Activated CD8-positive, alpha-beta memory T cell treated with anti-CD3 and anti-CD28 coated beads for 36 hours (primary cell): ENCODE measurements around the gene IMP3. TPM values are rescaled to one million over a fixed set of nuclear protein-coding genes. Genes with fewer than 3 reads are reported as not detected.

Experiments
- CTCF ChIA-PET: fragments of 350-600 bp; sonication (Branson Sonifier 250); formaldehyde crosslinking; loops from one replicate; lab custom pipeline; 2021; ENCODE audit warnings: antibody characterized with exemption; lab: Charles Lee
- POLR2A ChIA-PET: fragments of 350-600 bp; sonication (Branson Sonifier 250); formaldehyde crosslinking; loops from one replicate; lab custom pipeline; 2021; ENCODE audit warnings: antibody characterized with exemption; lab: Charles Lee
- total RNA-seq, 2 experiments: library from RNA; stranded (reverse); gene quantifications; one replicate each; pipeline ENCODE4 v1.2.3, GENCODE V29; 2021

IMP3 gene
- total RNA-seq, 2 experiments from 2014 or later, result 127 to 132 TPM

GRCh38 chr15:75597667-75598341 is 42.2 kb downstream of the IMP3 start:
- ChIA-PET POLR2A (interaction anchor here (1.3 to 1.4 kb wide), 2 partner anchors 18 to 42 kb away, joined by 3 to 4 read pairs; partner anchors contain the start of genes IMP3 and PTPN9), CTCF (interaction anchor here (0.6 to 2.0 kb wide), 6 partner anchors 10 to 48 kb away, joined by 3 to 6 read pairs (median 4); partner anchors contain the start of genes IMP3 and SNUPN)

GRCh38 chr15:75596703-75597345 is 43.2 kb downstream of the IMP3 start:
- ChIA-PET CTCF (interaction anchor here (0.6 to 2.0 kb wide), 7 partner anchors 11 to 73 kb away, joined by 3 to 6 read pairs (median 4); partner anchors contain the start of genes IMP3, PTPN9 and SNUPN), POLR2A (interaction anchor here (1.3 to 1.4 kb wide), 2 partner anchors 17 to 43 kb away, joined by 3 to 4 read pairs; partner anchors contain the start of genes IMP3 and PTPN9)

GRCh38 chr15:75594276-75594675 is 45.7 kb downstream of the IMP3 start:
- POLR2A ChIA-PET, result no interaction called here
- CTCF ChIA-PET, result no interaction called here

- ChIA-PET POLR2A (no interaction called here), CTCF (interaction anchor here (0.6 to 0.9 kb wide), 2 partner anchors 27 to 224 kb away, joined by 3 to 5 read pairs; no protein-coding TSS in a partner anchor)
These were observed 48.2 kb downstream of the IMP3 start for GRCh38 chr15:75591655-75592364.

- POLR2A ChIA-PET, result no interaction called here
- CTCF ChIA-PET, result interaction anchor here (0.9 kb wide), 1 partner anchor 9 kb away, joined by 3 read pairs; no protein-coding TSS in a partner anchor
These were observed 49.8 kb downstream of the IMP3 start for GRCh38 chr15:75590239-75590638.

Other genes with a start within 250 kb of the IMP3 start
- gene SIN3A, start 188.5 kb downstream of the IMP3 start, total RNA-seq, result 10 to 100 TPM; 85.9 to 86.7 TPM
- gene PTPN9, start 60.9 kb downstream of the IMP3 start, total RNA-seq, result 10 to 100 TPM; 21.1 to 21.6 TPM
- 10 to 100 TPM; 30.4 to 31.8 TPM for gene SNUPN, start 14.5 kb downstream of the IMP3 start, total RNA-seq
- gene SNX33, start 7.7 kb upstream of the IMP3 start, total RNA-seq, result 1 to 10 TPM; 3.8 TPM
- gene CSPG4, start 72.6 kb upstream of the IMP3 start, total RNA-seq, result under 1 TPM; 0.02 TPM
- 10 to 100 TPM; 17.3 to 17.6 TPM for gene UBE2Q2, start 203.2 kb upstream of the IMP3 start, total RNA-seq